GM13977 (cell line): ENCODE measurements around the gene GCLM.

ENCODE experiments used
- DNase-seq: peaks from one replicate; pipeline ENCODE4 v3.0.0; 2012; ENCODE audit warnings: low spot score
- CTCF ChIP-seq: IDR thresholded peaks from 2 replicates; pipeline ENCODE4 v1.5.1; 2012; ENCODE audit warnings: mild to moderate bottlenecking, control low read depth; ENCODE audit not compliant: insufficient read depth; ENCODE audit errors: extremely low read depth, missing control alignments
- in situ Hi-C: fragments of 300-500 bp; cut with MboI; formaldehyde crosslinking; loops from one replicate; pipeline ENCODE4 v1.12.0; 2022; ENCODE audit warnings: low sequenced_read_pairs, low pct_unique_long_range_greater_than_20kb, mixed read lengths, inconsistent platforms; ENCODE audit not compliant: unreplicated experiment

GCLM gene

GRCh38 chr1:93907718-93908117, 1.5 kb downstream of the GCLM start:
- DNase-seq, result no peak

GRCh38 chr1:93906480-93906879, 2.8 kb downstream of the GCLM start:
- DNase-seq, result no peak
- no peak for TF ChIP-seq CTCF
- in situ Hi-C loops, result no loop called here

More at GRCh38 chr1:93907718-93908117, 1.5 kb downstream of the GCLM start:
- TF ChIP-seq CTCF, result no peak
- in situ Hi-C loops, result no loop called here

GRCh38 chr1:93905734-93906133, 3.5 kb downstream of the GCLM start:
- in situ Hi-C loops, result no loop called here
- TF ChIP-seq CTCF, result no peak
- no peak for DNase-seq

GRCh38 chr1:93905051-93905450, 4.2 kb downstream of the GCLM start:
- in situ Hi-C loops, result no loop called here

GRCh38 chr1:93904228-93904627, 5.0 kb downstream of the GCLM start:
- no peak for TF ChIP-seq CTCF
- DNase-seq, result no peak
- in situ Hi-C loops, result no loop called here

More at GRCh38 chr1:93905051-93905450, 4.2 kb downstream of the GCLM start:
- TF ChIP-seq CTCF, result no peak
- no peak for DNase-seq

- TF ChIP-seq CTCF, result no peak
- in situ Hi-C loops, result no loop called here
Measured at GRCh38 chr1:93900723-93901504, 8.3 kb downstream of the GCLM start.

More at GRCh38 chr1:93900723-93901504, 8.3 kb downstream of the GCLM start:
- no peak for DNase-seq
